ENCODE data around the gene TASL. TPM values are rescaled to one million over a fixed set of nuclear protein-coding genes. Genes with fewer than 3 reads are reported as not detected.

TASL gene
- total and polyA plus RNA-seq, 2 donors (not counting 1 experiment from before 2014, with no cell fraction given), result not detected

DNA sequence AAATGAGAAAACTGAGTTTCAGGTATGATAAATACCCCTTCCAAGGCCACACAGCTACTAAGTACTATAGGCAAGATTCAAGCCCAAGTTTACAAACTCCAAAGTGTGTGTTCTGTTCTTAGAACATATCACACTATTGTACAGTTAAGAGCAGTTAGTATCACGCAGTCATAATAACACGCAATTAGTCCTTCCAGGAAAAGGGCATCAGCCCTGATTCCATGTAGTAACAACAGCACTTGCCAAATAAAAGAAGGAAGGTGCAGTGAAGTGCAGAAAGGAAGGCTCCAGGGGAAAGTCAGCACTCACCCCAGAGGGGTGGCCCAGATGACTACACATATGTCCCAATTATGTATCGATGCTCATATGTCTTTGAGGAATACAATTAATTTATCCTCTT, 4.4 kb downstream of the TASL start:
- no peaks in the 10 kb centered on the region for H3K36me3 ChIP-seq (ENCODE audit: control insufficient read depth, insufficient read depth, low read length)
- H3K27ac ChIP-seq (ENCODE audit: insufficient read depth, low read length), result no peak overlapping the region
- H2AFZ ChIP-seq (ENCODE audit: low read length), result no peak overlapping the region
- no peak overlapping the region for H3K9ac ChIP-seq (ENCODE audit: insufficient read depth, low read length)
- no peak overlapping the region for H3K4me2 ChIP-seq (ENCODE audit: extremely low read depth, insufficient read depth, low read length)
- no peaks in the 10 kb centered on the region for H3K9me3 ChIP-seq (ENCODE audit: control insufficient read depth, insufficient read depth, low read depth, low read length)
- H4K20me1 ChIP-seq (ENCODE audit: control insufficient read depth, extremely low read depth, insufficient read depth, low read length), result no peaks in the 10 kb centered on the region
- no peak for DNase-seq (ENCODE audit: low read depth in 2 of 2)
- TF ChIP-seq EZH2 (IDR thresholded peaks at IDR 0.05; ENCODE audit: low read length, missing control alignments), result no peak
- TF ChIP-seq CTCF (conservative IDR thresholded peaks at IDR 0.05 in 1 of 2, IDR thresholded peaks at IDR 0.05 in 1 of 2; ENCODE audit: low read depth in 1 of 2, low read length in 2 of 2), result no peak
- H3K4me1 ChIP-seq (ENCODE audit: control insufficient read depth, extremely low read depth, insufficient read depth, low read length), result no peaks in the 10 kb centered on the region
- no peaks in the 10 kb centered on the region for H3K79me2 ChIP-seq (ENCODE audit: control insufficient read depth, insufficient read depth, low read length)
- no peaks in the 10 kb centered on the region for H3K27me3 ChIP-seq (ENCODE audit: control insufficient read depth, insufficient read depth, low read length)
- H3K4me3 ChIP-seq (replicated peaks in 1 of 4; ENCODE audit: control extremely low read depth in 1 of 4, insufficient read depth in 1 of 4, low read depth in 3 of 4, low read length in 4 of 4), result no peak overlapping the region

- H2AFZ ChIP-seq (ENCODE audit: low read length), result no peak overlapping the region
- no peak for TF ChIP-seq EZH2 (IDR thresholded peaks at IDR 0.05; ENCODE audit: low read length, missing control alignments)
- no peak for TF ChIP-seq CTCF (conservative IDR thresholded peaks at IDR 0.05 in 1 of 2, IDR thresholded peaks at IDR 0.05 in 1 of 2; ENCODE audit: low read depth in 1 of 2, low read length in 2 of 2)
- H3K27me3 ChIP-seq (ENCODE audit: control insufficient read depth, insufficient read depth, low read length), result no peaks in the 10 kb centered on the region
- DNase-seq (ENCODE audit: low read depth in 2 of 2), result no peak
- H3K9ac ChIP-seq (ENCODE audit: insufficient read depth, low read length), result no peak overlapping the region
- no peaks in the 10 kb centered on the region for H3K79me2 ChIP-seq (ENCODE audit: control insufficient read depth, insufficient read depth, low read length)
- no peaks in the 10 kb centered on the region for H3K4me1 ChIP-seq (ENCODE audit: control insufficient read depth, extremely low read depth, insufficient read depth, low read length)
- H3K4me2 ChIP-seq (ENCODE audit: extremely low read depth, insufficient read depth, low read length), result no peak overlapping the region
- H3K4me3 ChIP-seq (replicated peaks in 1 of 4; ENCODE audit: control extremely low read depth in 1 of 4, insufficient read depth in 1 of 4, low read depth in 3 of 4, low read length in 4 of 4), result no peak overlapping the region
- no peaks in the 10 kb centered on the region for H4K20me1 ChIP-seq (ENCODE audit: control insufficient read depth, extremely low read depth, insufficient read depth, low read length)
- no peaks in the 10 kb centered on the region for H3K36me3 ChIP-seq (ENCODE audit: control insufficient read depth, insufficient read depth, low read length)
- H3K9me3 ChIP-seq (ENCODE audit: control insufficient read depth, insufficient read depth, low read depth, low read length), result no peaks in the 10 kb centered on the region
- no peak overlapping the region for H3K27ac ChIP-seq (ENCODE audit: insufficient read depth, low read length)
These were observed 4.9 kb downstream of the TASL start for GRCh38 chrX:30572678-30573077.

DNA sequence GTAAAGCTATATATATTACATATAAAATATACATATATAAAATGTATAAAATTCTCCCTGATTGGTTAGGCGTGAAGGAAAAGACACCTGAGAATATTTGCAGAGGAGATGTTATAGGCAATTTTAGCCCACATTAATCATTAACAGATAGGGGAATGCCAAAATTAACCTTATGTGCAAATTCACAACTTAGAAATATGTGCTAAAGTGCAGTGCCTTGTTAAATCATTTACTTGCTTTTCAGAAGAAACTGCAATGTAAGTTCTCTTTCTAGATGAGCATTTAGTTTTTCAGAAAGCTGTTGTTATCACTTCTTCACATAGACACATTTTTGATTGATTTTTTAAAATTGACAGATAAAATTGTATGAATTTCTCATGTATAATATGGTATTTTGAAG, 5.6 kb downstream of the TASL start:
- no peak overlapping the region for H3K4me2 ChIP-seq (ENCODE audit: extremely low read depth, insufficient read depth, low read length)
- DNase-seq (ENCODE audit: low read depth in 2 of 2), result no peak
- no peaks in the 10 kb centered on the region for H3K9me3 ChIP-seq (ENCODE audit: control insufficient read depth, insufficient read depth, low read depth, low read length)
- no peaks in the 10 kb centered on the region for H3K4me1 ChIP-seq (ENCODE audit: control insufficient read depth, extremely low read depth, insufficient read depth, low read length)
- no peaks in the 10 kb centered on the region for H3K27me3 ChIP-seq (ENCODE audit: control insufficient read depth, insufficient read depth, low read length)
- H2AFZ ChIP-seq (ENCODE audit: low read length), result no peak overlapping the region
- H3K9ac ChIP-seq (ENCODE audit: insufficient read depth, low read length), result no peak overlapping the region
- no peak overlapping the region for H3K27ac ChIP-seq (ENCODE audit: insufficient read depth, low read length)
- no peak overlapping the region for H3K4me3 ChIP-seq (replicated peaks in 1 of 4; ENCODE audit: control extremely low read depth in 1 of 4, insufficient read depth in 1 of 4, low read depth in 3 of 4, low read length in 4 of 4)
- H3K79me2 ChIP-seq (ENCODE audit: control insufficient read depth, insufficient read depth, low read length), result no peaks in the 10 kb centered on the region
- TF ChIP-seq CTCF (conservative IDR thresholded peaks at IDR 0.05 in 1 of 2, IDR thresholded peaks at IDR 0.05 in 1 of 2; ENCODE audit: low read depth in 1 of 2, low read length in 2 of 2) (no peak), EZH2 (IDR thresholded peaks at IDR 0.05; ENCODE audit: low read length, missing control alignments) (no peak)
- no peaks in the 10 kb centered on the region for H3K36me3 ChIP-seq (ENCODE audit: control insufficient read depth, insufficient read depth, low read length)
- H4K20me1 ChIP-seq (ENCODE audit: control insufficient read depth, extremely low read depth, insufficient read depth, low read length), result no peaks in the 10 kb centered on the region
